ENCODE results near the gene POLR1C. TPM values are rescaled to one million over a fixed set of nuclear protein-coding genes. Genes with fewer than 3 reads are reported as not detected.
"Not testable (repeated sequence)": the region's sequence is repeated elsewhere in the genome, so short reads cannot be mapped to it uniquely, and the experiment has no call there.

POLR1C gene, protein sequence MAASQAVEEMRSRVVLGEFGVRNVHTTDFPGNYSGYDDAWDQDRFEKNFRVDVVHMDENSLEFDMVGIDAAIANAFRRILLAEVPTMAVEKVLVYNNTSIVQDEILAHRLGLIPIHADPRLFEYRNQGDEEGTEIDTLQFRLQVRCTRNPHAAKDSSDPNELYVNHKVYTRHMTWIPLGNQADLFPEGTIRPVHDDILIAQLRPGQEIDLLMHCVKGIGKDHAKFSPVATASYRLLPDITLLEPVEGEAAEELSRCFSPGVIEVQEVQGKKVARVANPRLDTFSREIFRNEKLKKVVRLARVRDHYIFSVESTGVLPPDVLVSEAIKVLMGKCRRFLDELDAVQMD
- 10 to 100 TPM in 3 of 4 donors, 1 to 10 TPM in 1; 9.1 to 30.3 (median 17.6) TPM for total RNA-seq

DNA sequence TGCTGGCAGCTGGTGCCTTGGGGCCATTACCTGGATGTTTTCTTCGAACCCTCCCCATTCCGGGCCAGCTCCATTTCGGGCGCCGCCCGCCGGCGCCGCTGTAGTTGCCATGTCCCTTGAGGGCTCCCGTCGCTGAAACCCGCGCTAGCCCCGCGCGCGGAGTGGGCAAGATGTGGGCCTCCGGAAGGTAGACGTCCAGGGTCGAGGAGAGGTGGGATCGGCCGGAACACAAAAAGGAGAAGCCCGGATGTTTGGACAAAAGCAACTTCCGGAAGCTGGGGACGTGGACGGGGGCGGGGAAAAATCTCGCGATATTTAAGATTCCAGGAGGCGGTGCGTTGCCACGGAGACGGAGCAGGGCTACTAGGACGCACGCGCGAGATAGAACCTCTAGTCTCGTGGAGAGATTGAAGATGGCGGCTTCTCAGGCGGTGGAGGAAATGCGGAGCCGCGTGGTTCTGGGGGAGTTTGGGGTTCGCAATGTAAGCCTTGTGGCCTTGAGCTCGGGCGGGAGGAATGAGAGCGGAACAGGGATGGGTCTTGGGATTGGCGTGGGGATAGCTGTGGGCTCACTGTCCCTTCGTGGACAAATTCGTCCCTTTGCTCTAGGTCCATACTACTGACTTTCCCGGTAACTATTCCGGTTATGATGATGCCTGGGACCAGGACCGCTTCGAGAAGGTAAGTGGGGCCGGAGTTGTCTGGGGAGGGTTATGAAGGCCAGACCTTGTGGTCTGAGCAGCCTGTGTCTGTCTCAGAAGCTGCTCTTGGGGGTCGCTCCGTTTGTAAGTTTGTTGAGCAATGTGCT is at the start of gene POLR1C, which contains the start of gene YIPF3:
TSS of gene POLR1C (plus strand) at position 393 of the 808 bp plus-strand sequence. CDS start at position 414, 21 bp downstream.
TSS of gene YIPF3 (minus strand) at position 230 of the 808 bp plus-strand sequence. CDS start at position 111, 119 bp downstream.
- peak; percentile 99 for DNase-seq (ENCODE audit: extremely low spot score)
- H3K9me3 ChIP-seq, result no peaks in the 10 kb centered on the region
- H3K4me3 ChIP-seq, result peak within 1 kb of the TSS; percentile 77 to 92 (median 86)
- peaks cover 56 to 69% (median 64%) of the 10 kb centered on the region in 4 donors for H3K36me3 ChIP-seq
- WGBS, result 0% methylated on average over 54 of the region's 57 CpGs
- H3K4me1 ChIP-seq, result peaks cover 41 to 56% (median 51%) of the 10 kb centered on the region in 4 donors
- H3K27me3 ChIP-seq, result no peaks in the 10 kb centered on the region
- TF ChIP-seq POLR2AphosphoS5 (IDR thresholded peaks at IDR 0.05), result peak; percentile 74 to 87
- no peak for TF ChIP-seq POLR2A (IDR thresholded peaks at IDR 0.05; ENCODE audit: low read depth)
- TF ChIP-seq EP300 (IDR thresholded peaks at IDR 0.05), result no peak
- TF ChIP-seq, protein P1, sequence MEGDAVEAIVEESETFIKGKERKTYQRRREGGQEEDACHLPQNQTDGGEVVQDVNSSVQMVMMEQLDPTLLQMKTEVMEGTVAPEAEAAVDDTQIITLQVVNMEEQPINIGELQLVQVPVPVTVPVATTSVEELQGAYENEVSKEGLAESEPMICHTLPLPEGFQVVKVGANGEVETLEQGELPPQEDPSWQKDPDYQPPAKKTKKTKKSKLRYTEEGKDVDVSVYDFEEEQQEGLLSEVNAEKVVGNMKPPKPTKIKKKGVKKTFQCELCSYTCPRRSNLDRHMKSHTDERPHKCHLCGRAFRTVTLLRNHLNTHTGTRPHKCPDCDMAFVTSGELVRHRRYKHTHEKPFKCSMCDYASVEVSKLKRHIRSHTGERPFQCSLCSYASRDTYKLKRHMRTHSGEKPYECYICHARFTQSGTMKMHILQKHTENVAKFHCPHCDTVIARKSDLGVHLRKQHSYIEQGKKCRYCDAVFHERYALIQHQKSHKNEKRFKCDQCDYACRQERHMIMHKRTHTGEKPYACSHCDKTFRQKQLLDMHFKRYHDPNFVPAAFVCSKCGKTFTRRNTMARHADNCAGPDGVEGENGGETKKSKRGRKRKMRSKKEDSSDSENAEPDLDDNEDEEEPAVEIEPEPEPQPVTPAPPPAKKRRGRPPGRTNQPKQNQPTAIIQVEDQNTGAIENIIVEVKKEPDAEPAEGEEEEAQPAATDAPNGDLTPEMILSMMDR (IDR thresholded peaks at IDR 0.05), result peak in 1 of 3 experiments; percentile 11
- intact Hi-C loops (cut with DNase I), result loop anchor here (10.0 kb wide), 1 partner anchor 342 kb away; the partner anchor contains the start of gene SRF
- H3K27ac ChIP-seq (replicated peaks in 1 of 4), result peak within 1 kb of the TSS; percentile 85 to 89 (median 88)

DNA sequence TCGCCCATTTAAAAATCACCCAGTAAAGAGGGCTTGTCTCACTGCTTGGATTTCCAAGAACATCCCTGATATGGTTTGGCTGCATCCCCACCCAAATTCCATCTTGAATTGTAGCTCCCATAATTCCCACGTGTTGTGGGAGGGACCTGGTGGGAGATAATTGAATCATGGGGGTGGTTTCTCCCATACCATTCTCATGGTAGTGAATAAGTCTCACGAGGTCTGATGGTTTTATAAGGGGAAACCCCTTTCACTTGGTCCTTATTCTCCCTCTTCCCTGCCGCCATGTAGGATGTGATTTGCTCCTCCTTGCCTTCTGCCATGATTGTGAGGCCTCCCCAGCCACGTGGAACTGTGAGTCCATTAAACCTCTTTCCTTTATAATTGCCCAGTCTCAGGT is 49.6 kb upstream of the POLR1C start:
- DNase-seq (ENCODE audit: extremely low spot score); H3K4me3 ChIP-seq; H3K4me1 ChIP-seq; H3K27ac ChIP-seq (replicated peaks in 1 of 4); intact Hi-C loops (cut with DNase I); H3K36me3 ChIP-seq; H3K9me3 ChIP-seq: not testable (repeated sequence)
- H3K27me3 ChIP-seq, result peaks cover 0 to 72% (median 0%) of the 10 kb centered on the region in 4 donors
- WGBS, result 65% methylated on average over 5 of the region's 5 CpGs

DNA sequence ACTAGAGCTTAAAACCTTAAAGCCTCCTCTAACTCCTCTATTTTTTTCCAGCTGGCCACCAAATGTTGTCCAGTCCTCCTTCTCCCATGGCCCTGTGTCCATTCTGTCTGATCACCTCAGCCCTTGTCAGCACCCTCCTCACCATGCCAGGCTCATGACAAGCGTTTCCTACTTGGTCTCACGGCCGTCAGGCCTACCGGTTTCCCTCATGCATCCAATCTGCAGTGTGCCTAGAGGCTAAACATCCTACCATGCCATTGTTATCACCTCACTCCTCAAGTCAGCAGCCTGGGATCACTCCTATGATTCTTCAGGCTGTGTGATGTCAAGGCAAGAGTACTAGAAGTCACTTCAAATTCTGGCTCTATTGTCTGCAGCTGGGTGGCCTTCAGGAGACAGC is 49.1 kb upstream of the POLR1C start:
- 85% methylated on average over 4 of the region's 4 CpGs for WGBS
- intact Hi-C loops (cut with DNase I), result no loop called here
- H3K4me1 ChIP-seq, result no peaks in the 10 kb centered on the region
- no peaks in the 10 kb centered on the region for H3K36me3 ChIP-seq
- no peak overlapping the region for H3K4me3 ChIP-seq
- no peak overlapping the region for H3K27ac ChIP-seq (replicated peaks in 1 of 4)
- peaks cover 0 to 70% (median 0%) of the 10 kb centered on the region in 4 donors for H3K27me3 ChIP-seq
- H3K9me3 ChIP-seq, result no peaks in the 10 kb centered on the region
- no peak for TF ChIP-seq POLR2AphosphoS5 (IDR thresholded peaks at IDR 0.05)
- TF ChIP-seq, protein P1 (IDR thresholded peaks at IDR 0.05), result no peak
- no peak for TF ChIP-seq POLR2A (IDR thresholded peaks at IDR 0.05; ENCODE audit: low read depth)
- no peak for TF ChIP-seq EP300 (IDR thresholded peaks at IDR 0.05)
- no peak for DNase-seq (ENCODE audit: extremely low spot score)

DNA sequence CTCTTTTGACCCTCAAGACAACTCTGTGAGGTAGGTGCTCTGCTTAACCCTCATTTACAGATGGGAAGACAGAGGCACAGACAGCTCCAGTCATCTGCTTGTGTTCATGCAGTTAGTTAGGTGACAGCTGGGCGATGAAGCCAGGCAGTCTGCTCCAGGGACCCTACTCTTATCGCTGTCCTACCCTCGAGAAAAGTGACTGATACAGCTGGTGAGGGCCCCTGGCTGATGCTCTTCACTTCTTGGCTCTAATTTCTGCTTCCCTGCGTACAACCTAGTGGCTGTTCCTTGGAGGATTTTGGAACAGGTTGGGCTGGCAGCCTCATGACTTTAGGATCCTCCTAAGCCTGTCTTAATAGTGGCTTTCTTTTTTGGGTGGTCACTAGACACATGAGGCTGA is 48.6 kb upstream of the POLR1C start:
- Histone ChIP-seq H3K4me3 (no peak overlapping the region), H3K27me3 (peaks cover 0 to 65% (median 0%) of the 10 kb centered on the region in 4 donors), H3K27ac (replicated peaks in 1 of 4) (no peak overlapping the region), H3K9me3 (no peaks in the 10 kb centered on the region), H3K36me3 (no peaks in the 10 kb centered on the region), H3K4me1 (no peaks in the 10 kb centered on the region)
- intact Hi-C loops (cut with DNase I), result no loop called here
- WGBS, result 75% methylated on average over 4 of the region's 4 CpGs
- TF ChIP-seq POLR2AphosphoS5 (IDR thresholded peaks at IDR 0.05), result no peak
- TF ChIP-seq POLR2A (IDR thresholded peaks at IDR 0.05; ENCODE audit: low read depth), result no peak
- TF ChIP-seq, protein P1 (IDR thresholded peaks at IDR 0.05), result no peak
- no peak for TF ChIP-seq EP300 (IDR thresholded peaks at IDR 0.05)
- no peak for DNase-seq (ENCODE audit: extremely low spot score)

Measured in esophagus muscularis mucosa (tissue), 4 donors.